ENCODE results near the gene INSR.

Gene INSR

GRCh38 chr19:7297742-7298141 is 3.5 kb upstream of the INSR start:
- DNase-seq (ENCODE audit: low read depth) = no peak
- H3K4me3 ChIP-seq (ENCODE audit: low read length) = no peak overlapping the region
- no peak for TF ChIP-seq CTCF (conservative IDR thresholded peaks at IDR 0.05; ENCODE audit: low read depth, low read length)

GRCh38 chr19:7295912-7296536 is 1.8 kb upstream of the INSR start:
- no peak overlapping the region for H3K4me3 ChIP-seq (ENCODE audit: low read length)
- DNase-seq (ENCODE audit: low read depth) = no peak
- TF ChIP-seq CTCF (conservative IDR thresholded peaks at IDR 0.05; ENCODE audit: low read depth, low read length) = no peak

GRCh38 chr19:7294558-7295212 is 471 bp upstream of the INSR start:
- TF ChIP-seq CTCF (conservative IDR thresholded peaks at IDR 0.05; ENCODE audit: low read depth, low read length) = peak; percentile 34
- no peak for DNase-seq (ENCODE audit: low read depth)
- H3K4me3 ChIP-seq (ENCODE audit: low read length) = peak overlapping the region; percentile 58

GRCh38 chr19:7292950-7293761 is 1.1 kb downstream of the INSR start:
- TF ChIP-seq CTCF (conservative IDR thresholded peaks at IDR 0.05; ENCODE audit: low read depth, low read length) = no peak
- DNase-seq (ENCODE audit: low read depth) = no peak
- peak overlapping the region; percentile 58 for H3K4me3 ChIP-seq (ENCODE audit: low read length)

GRCh38 chr19:7292352-7292949 is 1.8 kb downstream of the INSR start:
- no peak for TF ChIP-seq CTCF (conservative IDR thresholded peaks at IDR 0.05; ENCODE audit: low read depth, low read length)
- peak overlapping the region; percentile 58 for H3K4me3 ChIP-seq (ENCODE audit: low read length)
- no peak for DNase-seq (ENCODE audit: low read depth)

- H3K4me3 ChIP-seq (ENCODE audit: low read length) = no peak overlapping the region
- DNase-seq (ENCODE audit: low read depth) = no peak
- no peak for TF ChIP-seq CTCF (conservative IDR thresholded peaks at IDR 0.05; ENCODE audit: low read depth, low read length)
These were observed 5.2 kb downstream of the INSR start for GRCh38 chr19:7288977-7289376.

All from retinal pigment epithelial cell (primary cell).